Measurements from ENCODE around the gene PDGFC.

- TF ChIP-seq, protein P1, sequence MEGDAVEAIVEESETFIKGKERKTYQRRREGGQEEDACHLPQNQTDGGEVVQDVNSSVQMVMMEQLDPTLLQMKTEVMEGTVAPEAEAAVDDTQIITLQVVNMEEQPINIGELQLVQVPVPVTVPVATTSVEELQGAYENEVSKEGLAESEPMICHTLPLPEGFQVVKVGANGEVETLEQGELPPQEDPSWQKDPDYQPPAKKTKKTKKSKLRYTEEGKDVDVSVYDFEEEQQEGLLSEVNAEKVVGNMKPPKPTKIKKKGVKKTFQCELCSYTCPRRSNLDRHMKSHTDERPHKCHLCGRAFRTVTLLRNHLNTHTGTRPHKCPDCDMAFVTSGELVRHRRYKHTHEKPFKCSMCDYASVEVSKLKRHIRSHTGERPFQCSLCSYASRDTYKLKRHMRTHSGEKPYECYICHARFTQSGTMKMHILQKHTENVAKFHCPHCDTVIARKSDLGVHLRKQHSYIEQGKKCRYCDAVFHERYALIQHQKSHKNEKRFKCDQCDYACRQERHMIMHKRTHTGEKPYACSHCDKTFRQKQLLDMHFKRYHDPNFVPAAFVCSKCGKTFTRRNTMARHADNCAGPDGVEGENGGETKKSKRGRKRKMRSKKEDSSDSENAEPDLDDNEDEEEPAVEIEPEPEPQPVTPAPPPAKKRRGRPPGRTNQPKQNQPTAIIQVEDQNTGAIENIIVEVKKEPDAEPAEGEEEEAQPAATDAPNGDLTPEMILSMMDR (conservative IDR thresholded peaks at IDR 0.05; ENCODE audit: low read length) = no peak
- no peak for TF ChIP-seq EZH2phosphoT487 (IDR thresholded peaks at IDR 0.05; ENCODE audit: borderline replicate concordance, low read depth, low read length)
Observed at GRCh38 chr4:156976147-156976546, 4.5 kb upstream of the PDGFC start.

Measured in OCI-LY7 (cell line).